ENCODE measurements around the gene STARD5.

Gene STARD5

DNA sequence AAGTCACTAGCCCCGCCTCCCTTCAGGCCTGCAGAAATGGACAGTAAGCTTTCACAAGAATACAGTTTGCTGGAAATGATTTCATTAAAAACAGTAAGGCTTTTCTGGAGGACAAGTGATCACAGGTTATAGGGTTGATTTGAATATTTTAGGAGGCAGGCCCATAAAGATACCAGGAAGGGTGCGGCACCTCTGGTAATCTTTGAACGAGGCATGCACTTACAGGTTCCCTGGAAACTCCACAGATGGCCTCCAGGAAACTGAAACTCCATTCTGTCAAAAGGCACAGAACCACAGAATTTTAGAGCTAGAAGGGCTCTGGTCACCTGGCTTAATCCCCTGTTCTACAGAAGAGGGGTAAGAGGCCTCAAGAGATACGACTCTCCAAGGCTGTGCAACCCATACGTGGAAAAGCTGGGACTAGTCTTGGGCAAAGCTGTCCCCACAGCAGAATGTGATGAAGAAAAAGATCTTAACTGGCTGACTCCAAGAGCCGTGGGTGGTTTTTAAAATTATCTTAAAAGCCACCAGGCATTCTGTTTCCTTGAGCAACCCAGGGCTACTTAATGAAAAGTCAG lies 1.2 kb downstream of the STARD5 start:
- H3K4me3 ChIP-seq (ENCODE audit: low read length), result no peak overlapping the region
- DNase-seq (ENCODE audit: low read depth), result no peak
- TF ChIP-seq, protein P1, sequence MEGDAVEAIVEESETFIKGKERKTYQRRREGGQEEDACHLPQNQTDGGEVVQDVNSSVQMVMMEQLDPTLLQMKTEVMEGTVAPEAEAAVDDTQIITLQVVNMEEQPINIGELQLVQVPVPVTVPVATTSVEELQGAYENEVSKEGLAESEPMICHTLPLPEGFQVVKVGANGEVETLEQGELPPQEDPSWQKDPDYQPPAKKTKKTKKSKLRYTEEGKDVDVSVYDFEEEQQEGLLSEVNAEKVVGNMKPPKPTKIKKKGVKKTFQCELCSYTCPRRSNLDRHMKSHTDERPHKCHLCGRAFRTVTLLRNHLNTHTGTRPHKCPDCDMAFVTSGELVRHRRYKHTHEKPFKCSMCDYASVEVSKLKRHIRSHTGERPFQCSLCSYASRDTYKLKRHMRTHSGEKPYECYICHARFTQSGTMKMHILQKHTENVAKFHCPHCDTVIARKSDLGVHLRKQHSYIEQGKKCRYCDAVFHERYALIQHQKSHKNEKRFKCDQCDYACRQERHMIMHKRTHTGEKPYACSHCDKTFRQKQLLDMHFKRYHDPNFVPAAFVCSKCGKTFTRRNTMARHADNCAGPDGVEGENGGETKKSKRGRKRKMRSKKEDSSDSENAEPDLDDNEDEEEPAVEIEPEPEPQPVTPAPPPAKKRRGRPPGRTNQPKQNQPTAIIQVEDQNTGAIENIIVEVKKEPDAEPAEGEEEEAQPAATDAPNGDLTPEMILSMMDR (conservative IDR thresholded peaks at IDR 0.05; ENCODE audit: low read depth, low read length), result no peak

DNA sequence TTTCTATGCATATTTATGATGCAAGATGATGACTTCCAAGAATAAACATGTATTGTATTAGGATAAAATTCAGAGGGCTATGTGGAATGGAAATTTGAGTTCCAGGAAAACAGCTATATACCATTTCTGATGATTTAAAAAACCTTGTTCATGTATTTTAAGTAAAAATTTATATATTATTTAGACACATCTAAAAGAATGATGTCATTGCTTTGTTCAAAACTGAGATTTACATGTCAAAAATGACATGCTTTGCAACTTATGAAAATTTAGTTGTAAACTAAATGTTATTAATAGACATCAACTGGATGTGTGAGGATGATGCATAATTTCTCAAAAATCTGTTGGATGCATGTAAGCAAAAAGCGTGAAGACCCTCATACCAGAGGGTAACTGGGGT lies 2.3 kb downstream of the STARD5 start:
- H3K4me3 ChIP-seq (ENCODE audit: low read length), result no peak overlapping the region
- TF ChIP-seq, protein P1 (conservative IDR thresholded peaks at IDR 0.05; ENCODE audit: low read depth, low read length), result no peak
- no peak for DNase-seq (ENCODE audit: low read depth)

- TF ChIP-seq, protein P1 (conservative IDR thresholded peaks at IDR 0.05; ENCODE audit: low read depth, low read length), result no peak
- DNase-seq (ENCODE audit: low read depth), result no peak
- H3K4me3 ChIP-seq (ENCODE audit: low read length), result no peak overlapping the region
These were observed 6.3 kb downstream of the STARD5 start for GRCh38 chr15:81317642-81318017.

GRCh38 chr15:81316267-81316666 lies 7.7 kb downstream of the STARD5 start:
- no peak for DNase-seq (ENCODE audit: low read depth)
- TF ChIP-seq, protein P1 (conservative IDR thresholded peaks at IDR 0.05; ENCODE audit: low read depth, low read length), result no peak
- no peak overlapping the region for H3K4me3 ChIP-seq (ENCODE audit: low read length)

GRCh38 chr15:81315452-81316175 lies 8.3 kb downstream of the STARD5 start:
- TF ChIP-seq, protein P1 (conservative IDR thresholded peaks at IDR 0.05; ENCODE audit: low read depth, low read length), result no peak
- DNase-seq (ENCODE audit: low read depth), result no peak
- no peak overlapping the region for H3K4me3 ChIP-seq (ENCODE audit: low read length)

DNA sequence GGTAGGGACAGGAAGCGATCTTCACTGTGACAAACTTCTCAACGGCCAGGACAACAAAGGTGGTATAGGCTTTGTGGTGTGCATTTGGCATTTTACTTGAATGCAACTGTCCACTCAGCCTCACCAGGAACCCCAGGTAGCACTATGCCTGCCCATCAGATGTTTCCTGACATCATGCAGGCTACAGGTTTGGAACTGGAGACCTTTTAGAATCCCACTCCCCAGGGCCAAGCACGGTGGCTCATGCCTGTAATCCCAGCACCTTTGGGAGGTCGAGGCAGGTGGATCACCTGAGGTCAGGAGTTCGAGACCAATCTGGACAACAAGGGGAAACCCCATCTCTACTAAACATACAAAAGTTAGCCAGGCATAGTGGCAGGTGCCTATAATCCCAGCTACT lies 9.6 kb downstream of the STARD5 start:
- TF ChIP-seq, protein P1 (conservative IDR thresholded peaks at IDR 0.05; ENCODE audit: low read depth, low read length), result no peak
- DNase-seq (ENCODE audit: low read depth), result no peak
- H3K4me3 ChIP-seq (ENCODE audit: low read length), result no peak overlapping the region

- TF ChIP-seq, protein P1 (conservative IDR thresholded peaks at IDR 0.05; ENCODE audit: low read depth, low read length), result no peak
- no peak for DNase-seq (ENCODE audit: low read depth)
- no peak overlapping the region for H3K4me3 ChIP-seq (ENCODE audit: low read length)
These were observed 10.3 kb downstream of the STARD5 start for GRCh38 chr15:81313686-81314085.

Measured in retinal pigment epithelial cell (primary cell).